DMS 273 (cell line): Measurements from ENCODE around the gene LAPTM5.
A peak's percentile ranks its signal among the peaks of the same experiment; 100 is the strongest.

Source experiments
- DNase-seq: peaks from one replicate; lab custom pipeline; 2025; ENCODE audit not compliant: unreplicated experiment; lab: John Stamatoyannopoulos, UW

The LAPTM5 gene

GRCh38 chr1:30731109-30731805, 26.3 kb downstream of the LAPTM5 start:
- no peak for DNase-seq

DNA sequence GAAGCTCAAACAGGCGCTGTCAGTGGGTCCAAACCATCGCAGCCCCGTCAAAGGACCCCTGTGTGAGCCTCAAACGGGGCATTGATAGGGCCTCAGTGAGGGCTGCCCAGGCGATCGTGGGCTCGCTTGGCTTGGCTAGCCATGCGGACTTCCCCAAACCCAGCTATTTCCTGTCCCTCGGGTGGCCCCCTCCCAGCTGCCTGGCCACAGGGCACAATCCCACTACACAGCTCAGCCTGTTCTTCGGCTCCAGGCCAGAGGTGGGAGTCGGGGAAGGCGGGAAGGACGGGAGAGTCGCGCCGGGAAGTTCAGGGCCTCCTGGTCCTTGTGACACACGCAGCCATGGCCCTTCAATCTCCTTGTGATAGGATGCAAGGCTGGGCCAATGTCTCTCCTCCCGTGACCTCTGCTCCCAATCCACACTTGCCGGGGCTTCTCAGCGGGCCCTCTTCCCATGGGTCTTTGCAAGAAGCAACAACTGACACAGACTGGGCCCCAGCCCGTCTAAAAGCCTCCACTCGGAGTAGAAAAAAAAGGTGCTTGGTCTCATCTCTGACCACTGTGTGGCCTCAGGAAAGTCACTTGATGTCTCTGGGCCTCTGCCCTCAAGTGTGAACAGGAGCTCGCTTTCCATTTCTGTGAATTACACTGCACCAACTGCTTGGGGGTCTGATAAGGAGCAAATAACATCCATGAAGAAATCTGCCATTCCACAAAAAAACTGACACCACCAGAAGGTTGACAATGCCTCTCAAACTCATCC, 27.0 kb downstream of the LAPTM5 start:
- no peak for DNase-seq

DNA sequence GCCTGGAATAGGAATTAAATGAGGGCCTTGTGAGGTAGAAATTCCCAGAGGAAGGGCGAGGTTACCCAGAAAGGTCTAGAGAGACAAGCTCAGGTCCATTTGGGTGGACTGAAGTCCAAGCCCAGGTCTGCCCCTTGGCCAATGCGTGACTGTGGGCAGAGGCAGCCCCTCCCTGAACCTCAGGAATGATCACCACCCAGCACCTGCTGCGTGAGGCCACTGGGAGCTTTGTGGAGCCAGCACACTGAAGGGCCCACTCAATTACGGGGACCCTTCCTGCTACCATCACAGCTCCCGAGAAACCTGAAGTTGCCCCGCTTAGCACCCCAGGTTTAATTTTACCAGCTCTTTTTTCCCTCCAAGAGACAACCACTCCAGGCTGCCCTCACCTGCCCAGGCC, 27.7 kb downstream of the LAPTM5 start:
- no peak for DNase-seq

DNA sequence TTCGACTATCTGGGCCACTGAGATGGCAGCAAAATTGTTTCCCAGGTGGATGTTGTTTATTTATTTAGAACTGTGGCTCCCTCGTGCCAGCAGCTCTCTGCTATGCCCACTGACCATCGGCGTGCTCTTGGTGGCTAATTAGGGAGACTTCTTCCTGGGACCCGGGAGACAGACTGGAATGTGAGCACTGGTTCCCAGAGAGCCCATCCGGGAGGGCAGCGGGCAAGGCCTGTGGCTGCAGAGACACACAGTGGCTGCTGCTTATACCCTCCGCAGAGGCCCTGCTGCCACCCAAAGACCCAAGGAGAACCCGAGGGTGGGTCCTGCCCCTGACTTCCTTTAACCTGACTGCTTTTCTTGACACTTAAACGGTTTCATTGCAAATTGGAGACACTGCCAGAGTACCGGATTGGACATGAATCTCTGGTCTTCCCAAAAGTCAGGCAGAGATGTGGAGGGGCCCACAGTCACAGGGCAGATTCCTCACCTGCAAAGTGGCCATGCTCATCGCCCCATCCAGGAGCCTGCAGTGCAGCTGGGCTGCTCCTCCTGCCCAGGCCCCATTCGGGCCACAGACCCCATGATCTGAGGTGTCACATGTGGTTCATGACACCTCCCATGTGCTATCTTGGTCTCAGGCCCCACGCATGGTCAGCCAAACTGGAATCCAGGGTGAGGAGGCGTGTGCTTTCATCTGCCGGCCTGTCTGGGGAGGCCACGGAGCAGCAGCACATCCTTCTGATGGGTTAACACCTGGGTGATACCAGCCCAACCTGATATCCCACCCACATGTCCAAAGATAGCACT, 28.5 kb downstream of the LAPTM5 start:
- DNase-seq: no peak

DNA sequence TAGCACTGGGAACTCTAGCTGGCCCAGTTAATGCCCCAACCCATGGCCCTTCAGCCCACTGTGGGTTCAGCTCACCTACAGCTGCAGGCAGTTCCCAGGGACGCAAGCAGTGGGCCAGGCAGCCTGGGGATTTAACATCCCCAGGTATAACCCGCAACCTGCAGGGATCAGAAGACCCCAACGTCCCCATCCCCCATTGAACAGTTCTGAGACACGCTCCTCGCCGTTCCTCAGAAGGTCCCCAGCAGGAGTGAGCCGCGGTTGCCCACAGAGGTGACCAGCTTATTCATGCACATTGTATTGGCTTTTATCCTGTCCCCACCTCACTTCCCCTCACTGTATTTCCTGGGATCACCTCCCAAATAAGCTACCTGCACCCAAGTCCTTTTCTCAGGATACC, 29.2 kb downstream of the LAPTM5 start:
- DNase-seq: no peak

GRCh38 chr1:30727824-30728223, 29.8 kb downstream of the LAPTM5 start:
- DNase-seq: no peak

- no peak for DNase-seq
Observed at GRCh38 chr1:30726773-30727684, 30.5 kb downstream of the LAPTM5 start.

GRCh38 chr1:30726236-30726635, 31.3 kb downstream of the LAPTM5 start:
- DNase-seq: no peak

- no peak for DNase-seq
Observed at GRCh38 chr1:30725450-30726095, 32.0 kb downstream of the LAPTM5 start.

- DNase-seq: no peak
Observed at GRCh38 chr1:30724655-30725421, 32.7 kb downstream of the LAPTM5 start.

- no peak for DNase-seq
Observed at GRCh38 chr1:30724175-30724574, 33.4 kb downstream of the LAPTM5 start.

DNA sequence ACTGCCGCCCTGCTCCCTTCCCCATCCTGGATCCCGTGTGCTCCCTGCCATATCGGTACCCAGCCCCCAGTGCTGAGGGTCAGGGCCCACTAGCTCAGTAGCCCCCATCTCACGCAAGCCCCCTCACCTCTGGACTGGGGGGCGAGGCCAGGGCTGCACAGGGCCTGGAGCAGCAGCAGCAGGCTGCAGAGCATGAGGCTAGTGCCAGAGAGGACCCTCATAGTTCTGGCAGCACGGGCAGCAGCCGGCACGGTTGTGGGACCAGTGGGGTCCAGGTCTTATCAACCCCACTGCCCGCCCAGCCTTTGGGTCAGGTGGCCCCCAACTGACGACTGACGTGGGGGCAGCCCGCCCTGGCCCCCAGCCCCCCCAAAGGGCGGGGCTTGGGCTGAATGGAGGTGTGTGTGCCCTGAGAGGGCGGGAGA, 34.2 kb downstream of the LAPTM5 start, which contains the start of gene MATN1:
TSS of gene MATN1 (minus strand) at position 255 of the 425 bp plus-strand sequence. CDS start at position 221, 34 bp downstream.
- no peak for DNase-seq

DNA sequence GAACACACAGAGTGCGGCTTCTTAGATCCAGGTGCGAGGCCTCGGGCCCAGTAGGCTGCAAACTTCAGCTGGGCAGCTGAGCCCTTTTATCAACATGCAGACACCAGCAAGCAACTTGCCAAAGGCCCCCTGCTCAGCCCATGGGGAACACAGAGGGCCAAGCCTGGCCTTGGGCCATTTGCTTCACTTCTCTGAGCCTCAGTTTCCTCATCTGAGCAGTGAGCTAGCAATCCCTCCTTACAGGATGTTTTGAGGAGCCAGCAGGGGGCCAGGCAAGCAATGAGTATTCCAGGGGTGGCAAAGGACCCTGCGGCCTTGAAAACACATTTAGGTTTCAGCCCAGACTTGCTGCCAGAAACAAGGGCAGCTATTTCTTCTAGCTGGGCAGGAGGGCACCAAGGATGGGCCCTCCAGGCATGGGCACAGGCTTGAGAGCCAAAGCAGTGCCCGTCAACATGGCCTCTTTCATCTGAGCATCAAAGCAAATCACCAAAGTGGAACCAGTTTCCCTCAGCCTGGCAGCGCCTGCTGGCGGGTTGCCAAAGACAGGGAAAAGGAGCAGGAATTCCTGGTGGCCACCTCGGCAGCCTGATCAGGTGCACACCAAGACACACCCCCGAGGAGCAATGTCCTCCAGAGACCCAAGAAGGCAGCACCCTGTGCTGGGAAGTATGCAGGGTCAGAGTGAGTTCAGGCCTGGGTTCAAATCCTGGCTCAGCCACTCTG, 35.6 kb downstream of the LAPTM5 start:
- DNase-seq: peak; percentile 52

- no peak for DNase-seq
Observed at GRCh38 chr1:30721341-30721793, 36.2 kb downstream of the LAPTM5 start.

- no peak for DNase-seq
Observed at GRCh38 chr1:30720271-30721223, 37.0 kb downstream of the LAPTM5 start.

GRCh38 chr1:30719406-30720270, 37.9 kb downstream of the LAPTM5 start:
- no peak for DNase-seq
